GDM1 (cell line): ENCODE measurements around the gene LCK.
A peak's percentile ranks its signal among the peaks of the same experiment; 100 is the strongest.

ENCODE experiments used
- DNase-seq: peaks from one replicate; lab custom pipeline; 2025; lab: John Stamatoyannopoulos, UW

Gene LCK

DNA sequence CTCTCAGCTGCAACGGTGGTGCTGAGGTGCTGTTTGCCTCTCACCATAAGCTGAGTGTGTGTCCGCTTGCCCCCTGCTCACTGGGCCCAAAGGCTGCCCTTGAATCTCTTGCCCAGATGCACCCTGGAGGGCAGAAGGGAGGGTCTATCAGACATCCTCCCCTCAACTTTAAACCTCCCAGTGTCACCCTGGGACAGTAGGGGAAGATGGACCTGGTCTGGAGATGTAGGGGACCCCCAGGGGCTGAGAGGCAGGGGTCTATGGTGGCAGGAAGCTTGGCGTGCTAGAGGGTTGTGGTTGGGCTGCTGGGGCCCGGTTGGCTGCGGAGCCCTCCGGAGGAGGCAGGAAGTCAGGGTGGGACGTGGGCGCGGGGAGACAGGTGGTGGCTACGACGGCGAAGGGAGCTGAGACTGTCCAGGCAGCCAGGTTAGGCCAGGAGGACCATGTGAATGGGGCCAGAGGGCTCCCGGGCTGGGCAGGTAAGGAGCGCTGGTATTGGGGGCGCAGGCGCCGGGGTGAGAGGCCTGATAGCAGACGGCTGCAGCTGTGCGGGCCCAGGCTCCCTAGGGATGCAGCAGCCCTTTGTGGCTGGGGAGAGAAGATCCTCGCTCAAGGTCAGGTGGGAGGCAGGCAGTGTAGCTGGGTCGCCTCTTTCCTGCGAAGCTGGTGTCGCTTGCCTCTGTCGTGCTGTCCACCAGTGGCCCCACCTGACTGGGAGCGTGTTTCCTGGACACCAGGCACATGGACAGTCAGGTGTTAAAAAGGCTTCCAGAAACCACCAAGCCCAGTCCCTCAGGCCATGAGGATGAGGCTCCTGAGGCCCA, at the start of gene LCK:
Gene LCK (plus strand): TSS at position 373 of the 824 bp plus-strand sequence. CDS start 23,065 bp downstream, outside the sequence.
- no peak for DNase-seq

GRCh38 chr1:32204943-32205361, 46.1 kb upstream of the LCK start:
- DNase-seq, result no peak

- DNase-seq, result peak; percentile 54
Observed at GRCh38 chr1:32205401-32206370, 45.4 kb upstream of the LCK start, which contains the start of gene IQCC. TSS of gene IQCC (plus strand) at chr1:32205671. CDS start at chr1:32205682, 11 bp downstream.

DNA sequence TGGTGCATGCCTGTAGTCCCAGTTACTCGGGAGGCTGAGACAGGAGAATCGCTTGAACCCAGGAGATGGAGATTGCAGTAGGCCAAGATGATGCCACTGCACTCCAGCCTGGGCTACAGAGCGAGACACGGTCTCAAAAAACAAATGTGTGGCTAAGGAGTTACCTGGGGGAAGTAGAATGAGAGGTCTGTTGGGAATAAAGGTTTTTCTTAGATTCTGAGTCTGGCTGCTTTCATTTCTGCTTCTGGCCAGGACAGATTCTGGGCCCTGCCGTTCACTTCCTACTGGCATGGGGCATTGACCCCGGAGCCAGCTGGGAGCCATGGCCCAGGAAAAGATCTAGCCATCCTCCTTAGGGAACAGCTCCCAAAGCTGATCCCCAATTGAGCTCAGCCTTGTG, 42.6 kb upstream of the LCK start:
- DNase-seq, result no peak

DNA sequence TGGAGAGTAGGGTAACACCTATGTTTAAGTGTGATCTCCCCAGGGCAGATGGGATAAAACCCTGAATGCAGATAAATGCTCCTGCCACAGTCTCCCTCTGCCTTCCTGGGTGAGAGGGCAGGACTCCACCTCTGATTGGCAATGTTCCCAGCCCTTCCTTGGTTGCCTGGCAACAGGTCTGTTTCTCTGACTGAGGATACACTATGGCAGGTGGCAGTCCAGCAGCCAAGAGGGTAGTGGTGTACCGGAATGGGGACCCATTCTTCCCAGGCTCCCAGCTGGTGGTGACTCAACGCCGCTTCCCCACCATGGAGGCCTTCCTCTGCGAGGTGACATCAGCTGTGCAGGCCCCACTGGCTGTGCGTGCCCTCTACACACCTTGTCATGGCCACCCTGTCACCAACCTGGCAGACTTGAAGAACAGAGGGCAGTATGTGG, 42.2 kb upstream of the LCK start, which contains the start of gene DCDC2B:
Gene DCDC2B (plus strand): TSS at position 199 of the 438 bp plus-strand sequence. CDS start 5 bp downstream, at position 204.
- DNase-seq, result no peak

DNA sequence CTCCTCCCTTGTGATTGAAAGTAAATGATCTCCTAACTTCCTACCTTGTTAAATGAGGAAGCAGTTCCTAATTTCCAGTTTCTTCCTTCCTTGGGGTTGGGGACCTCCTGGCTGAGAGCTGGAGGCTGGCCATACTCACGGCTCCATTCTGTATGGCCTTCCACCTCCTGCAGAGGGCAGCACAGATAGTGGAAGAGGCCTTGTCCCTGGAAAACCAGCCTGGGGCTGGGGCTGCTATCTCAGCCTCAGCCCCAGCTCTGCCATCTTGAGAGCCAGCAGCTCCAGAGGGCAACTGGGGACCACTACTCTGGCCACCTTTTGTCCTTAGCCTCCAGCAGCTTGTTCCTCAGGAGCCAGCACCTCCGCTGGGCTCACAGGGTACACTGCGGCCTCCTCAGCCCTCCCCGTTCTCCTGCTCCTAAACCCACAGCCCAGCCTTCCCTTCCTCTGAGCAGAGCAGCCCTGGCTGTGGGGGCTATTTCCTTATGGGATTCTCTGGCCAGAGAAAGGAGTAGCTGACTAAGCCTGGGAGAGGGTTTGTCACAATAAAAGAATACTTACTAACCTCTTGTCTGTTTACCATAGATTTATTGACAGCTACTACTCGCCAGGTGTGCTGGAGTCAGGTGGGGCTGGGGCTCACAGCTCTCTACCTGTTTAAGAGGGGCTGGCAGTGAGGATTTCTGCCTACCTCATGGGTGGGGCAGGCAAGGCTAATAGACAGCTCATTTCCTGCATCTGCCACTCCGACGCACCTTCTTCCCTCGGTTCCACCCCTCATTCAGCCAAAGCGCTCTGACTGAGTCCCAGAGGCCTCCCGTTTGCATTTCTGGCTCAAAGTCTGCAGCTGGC, 35.2 kb upstream of the LCK start:
- DNase-seq, result peak; percentile 54

- DNase-seq, result peak; percentile 8
Observed at GRCh38 chr1:32216566-32216965, 34.5 kb upstream of the LCK start.

GRCh38 chr1:32219022-32219421, 32.0 kb upstream of the LCK start:
- no peak for DNase-seq

- DNase-seq, result no peak
Observed at GRCh38 chr1:32220746-32221580, 30.1 kb upstream of the LCK start.

- DNase-seq, result no peak
Observed at GRCh38 chr1:32221581-32221979, 29.5 kb upstream of the LCK start.

DNA sequence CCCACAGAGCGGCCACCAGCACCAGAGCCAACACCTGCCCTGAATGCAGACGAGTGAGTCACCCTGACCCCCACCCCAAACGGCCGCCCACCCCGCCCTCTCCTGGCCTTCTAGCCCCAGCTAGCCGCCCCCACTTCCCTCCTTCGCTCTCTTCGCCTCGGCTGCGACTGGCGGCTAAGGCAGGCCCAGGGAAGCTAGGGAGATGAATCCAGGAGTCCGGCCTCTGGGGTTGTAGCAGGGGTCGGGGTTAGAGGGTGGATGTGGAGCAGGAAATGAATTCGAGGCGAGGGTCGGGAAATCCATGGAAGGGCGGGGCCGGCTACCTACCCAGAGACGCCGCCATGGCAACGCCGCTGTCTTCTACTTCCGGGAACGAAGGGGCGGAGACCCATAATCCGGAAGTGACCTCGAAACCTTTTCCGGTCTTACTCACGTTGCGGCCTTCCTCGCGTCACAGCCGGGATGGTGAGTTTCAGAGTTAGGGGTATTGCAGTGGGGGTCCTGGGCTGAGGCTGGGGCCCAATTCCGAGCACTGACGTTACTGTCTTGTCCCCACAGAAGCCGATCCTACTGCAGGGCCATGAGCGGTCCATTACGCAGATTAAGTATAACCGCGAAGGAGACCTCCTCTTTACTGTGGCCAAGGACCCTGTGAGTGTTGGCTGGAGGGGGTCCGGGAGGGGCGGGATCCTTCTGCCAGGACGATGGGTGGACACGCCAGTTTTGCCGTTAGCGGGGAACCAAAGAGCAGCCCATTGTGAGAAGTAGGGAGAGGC, 28.9 kb upstream of the LCK start, which contains the start of the genes EIF3I and TMEM234:
Gene EIF3I (plus strand): TSS at position 428 of the 776 bp plus-strand sequence. CDS start 35 bp downstream, at position 463.
Gene TMEM234 (minus strand): TSS at position 374 of the 776 bp plus-strand sequence. CDS start 31 bp downstream, at position 343.
- DNase-seq, result peak; percentile 74

- DNase-seq, result no peak
Observed at GRCh38 chr1:32223683-32224082, 27.4 kb upstream of the LCK start.

DNA sequence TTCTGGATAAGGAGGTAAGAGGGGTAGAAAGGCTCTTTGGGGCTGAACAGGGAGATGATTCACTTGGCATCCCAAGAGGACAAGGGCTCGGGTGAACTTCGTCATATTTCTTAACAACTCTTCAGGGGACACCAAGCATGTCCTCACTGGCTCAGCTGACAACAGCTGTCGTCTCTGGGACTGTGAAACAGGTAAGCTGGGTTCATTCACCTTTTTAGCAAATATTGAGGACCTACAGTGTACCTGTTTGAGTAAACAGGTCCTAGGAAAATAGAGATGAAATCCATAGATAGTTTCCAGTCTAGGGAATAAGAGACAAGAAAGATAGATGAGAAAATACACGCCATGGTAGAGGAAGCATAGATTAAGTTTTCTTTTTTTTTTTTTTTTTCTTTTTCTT, 26.8 kb upstream of the LCK start:
- DNase-seq, result no peak

GRCh38 chr1:32228771-32229170, 22.3 kb upstream of the LCK start:
- DNase-seq, result no peak

DNA sequence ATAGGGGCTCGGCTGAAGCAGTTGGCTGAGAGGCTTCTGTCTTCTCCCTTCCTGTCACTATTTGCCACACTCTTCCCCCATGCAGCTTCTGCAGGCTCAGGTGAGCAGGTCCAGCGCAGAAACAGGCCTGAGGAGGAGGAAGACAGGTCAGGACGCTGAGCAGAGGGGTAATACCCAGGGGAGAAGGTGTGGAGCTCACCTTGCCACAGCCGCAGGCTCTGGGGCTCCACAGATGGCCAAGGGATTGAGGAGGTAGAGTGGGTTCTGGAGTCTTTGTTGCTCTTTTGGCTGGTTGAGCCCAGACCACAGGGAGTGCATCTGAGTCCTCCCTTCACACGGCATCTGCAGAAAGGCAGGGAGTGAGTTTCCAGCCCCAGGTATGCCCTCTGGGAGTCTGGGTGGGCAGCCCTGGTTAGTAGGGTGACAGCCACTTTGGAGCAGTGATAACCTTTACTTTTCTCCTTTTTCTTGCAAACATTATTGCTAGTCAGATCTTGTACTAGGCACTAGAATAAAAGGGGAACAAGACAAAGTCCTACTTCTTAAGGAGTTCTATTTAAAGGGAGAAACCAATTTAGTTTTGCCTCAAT, 19.1 kb upstream of the LCK start:
- no peak for DNase-seq

DNA sequence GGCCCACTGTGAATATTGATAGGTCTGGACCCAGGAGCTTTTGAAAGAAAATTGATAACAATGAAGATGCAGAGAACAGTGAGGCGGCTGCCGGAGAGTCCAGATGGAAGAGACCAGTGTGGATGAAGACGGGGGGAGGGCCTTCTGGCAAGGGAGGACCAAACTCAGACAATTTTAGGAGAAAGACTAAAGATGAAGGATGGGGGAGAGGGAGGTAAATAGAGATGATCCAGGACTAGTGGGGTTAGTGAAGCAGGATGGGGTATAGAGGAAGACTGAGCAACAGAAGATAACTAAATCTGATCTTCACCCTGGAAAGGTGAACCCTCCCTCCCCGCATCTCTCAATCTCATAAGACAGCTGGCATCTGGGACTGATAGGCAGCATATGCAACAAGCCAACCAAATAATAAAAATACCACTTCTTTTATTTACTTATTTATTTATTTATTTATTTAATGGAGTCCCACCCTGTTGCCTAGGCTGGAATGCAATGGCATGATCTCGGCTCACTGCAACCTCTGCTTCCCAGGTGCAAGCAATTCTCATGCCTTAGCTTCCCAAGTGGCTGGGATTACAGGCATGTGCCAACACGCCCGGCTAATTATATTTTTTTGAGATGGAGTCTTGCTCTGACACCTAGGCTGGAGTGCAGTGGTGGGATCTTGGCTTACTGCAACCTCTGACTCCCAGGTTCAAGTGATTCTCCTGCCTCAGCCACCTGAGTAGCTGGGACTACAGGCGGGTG, 18.3 kb upstream of the LCK start:
- no peak for DNase-seq

DNA sequence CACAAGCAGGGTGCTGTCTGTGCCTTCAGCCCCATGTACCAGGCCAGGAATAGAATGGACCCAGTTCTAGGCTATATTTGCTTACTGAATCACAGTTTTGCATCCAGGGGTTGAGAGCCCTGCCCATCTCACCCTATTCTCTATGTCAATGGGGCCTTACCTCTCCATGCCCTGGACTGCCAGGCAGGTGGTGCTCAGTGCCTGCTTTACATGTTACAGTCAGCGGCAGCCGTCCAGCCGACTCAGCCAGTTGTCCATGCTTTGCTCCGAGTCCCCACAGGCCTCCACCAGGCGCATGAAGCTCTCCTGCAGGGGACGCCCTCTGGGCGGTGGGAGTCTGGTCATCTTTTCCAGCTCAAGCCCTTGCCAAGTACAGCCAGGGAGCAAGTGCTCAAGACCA, 16.3 kb upstream of the LCK start:
- no peak for DNase-seq

DNA sequence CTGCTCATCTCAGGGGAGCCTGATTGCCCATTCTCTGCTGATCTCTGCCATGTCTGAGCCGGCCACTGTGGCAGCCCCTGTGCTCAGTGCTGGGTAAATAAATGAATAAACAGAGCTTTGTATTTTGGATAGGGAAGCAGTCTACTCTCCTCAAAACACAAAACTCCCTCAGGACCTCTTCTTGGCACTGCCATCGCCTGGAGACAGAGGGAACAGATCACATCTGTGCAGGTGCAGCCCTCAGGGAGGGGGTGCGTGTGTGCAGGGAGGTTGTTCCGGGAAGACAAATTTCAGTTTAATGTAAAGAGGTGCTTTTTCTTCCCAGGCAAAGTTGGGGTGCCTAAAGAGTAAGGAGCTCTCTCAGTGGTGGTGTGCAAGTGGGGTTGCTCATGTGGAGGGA, 11.7 kb upstream of the LCK start:
- no peak for DNase-seq

- no peak for DNase-seq
Observed at GRCh38 chr1:32239790-32240139, 11.3 kb upstream of the LCK start.
